Smooth muscle cell (in vitro differentiated cells): Measurements from ENCODE around the gene RASA3. TPM values are rescaled to one million over a fixed set of nuclear protein-coding genes. Genes with fewer than 3 reads are reported as not detected.

Experiments used
- DNase-seq: peaks from one replicate; lab custom pipeline; 2025; ENCODE audit not compliant: unreplicated experiment; lab: John Stamatoyannopoulos, UW
- H2AFZ ChIP-seq: fragments of 200-600 bp; sonication (generic); 2 replicates; pipeline ENCODE4 v1.6.0; 2016; ENCODE audit warnings: antibody characterized with exemption, low read depth, mild to moderate bottlenecking
- H3F3A ChIP-seq: fragments of 200-600 bp; sonication (generic); 2 replicates; pipeline ENCODE4 v1.6.0; 2017; ENCODE audit warnings: antibody characterized with exemption, low read depth
- H3K27ac ChIP-seq: fragments of 200-600 bp; sonication (generic); 2 replicates; pipeline ENCODE4 v1.5.1; 2016; ENCODE audit warnings: low read depth, mild to moderate bottlenecking
- H3K27me3 ChIP-seq: fragments of 200-600 bp; sonication (generic); 2 replicates; pipeline ENCODE4 v1.6.1; 2016; ENCODE audit warnings: low read depth, mild to moderate bottlenecking
- H3K36me3 ChIP-seq: fragments of 200-600 bp; sonication (generic); 2 replicates; pipeline ENCODE4 v1.5.1; 2016; ENCODE audit warnings: low read depth
- H3K4me1 ChIP-seq: fragments of 200-600 bp; sonication (generic); 2 replicates; pipeline ENCODE4 v1.5.1; 2016; ENCODE audit warnings: low read depth
- H3K4me2 ChIP-seq: fragments of 200-600 bp; sonication (generic); 2 replicates; pipeline ENCODE4 v1.6.0; 2016; ENCODE audit warnings: mild to moderate bottlenecking
- H3K4me3 ChIP-seq: fragments of 200-600 bp; sonication (generic); 2 replicates; pipeline ENCODE4 v1.5.1; 2016; ENCODE audit warnings: mild to moderate bottlenecking
- H3K79me2 ChIP-seq: fragments of 200-600 bp; sonication (generic); 2 replicates; pipeline ENCODE4 v1.6.0; 2016; ENCODE audit warnings: low read depth, mild to moderate bottlenecking
- H3K9ac ChIP-seq: fragments of 200-600 bp; sonication (generic); 2 replicates; pipeline ENCODE4 v1.6.0; 2016; ENCODE audit warnings: low read depth
- H3K9me3 ChIP-seq: fragments of 200-600 bp; sonication (generic); replicated peaks from 2 replicates; pipeline ENCODE4 v1.5.1; 2016; ENCODE audit warnings: low read depth
- H4K20me1 ChIP-seq: fragments of 200-600 bp; sonication (generic); 2 replicates; pipeline ENCODE4 v1.6.0; 2016; ENCODE audit warnings: low read depth
- CTCF ChIP-seq: fragments of 200-600 bp; sonication (generic); IDR thresholded peaks from 2 replicates; pipeline ENCODE4 v1.5.1; 2017; ENCODE audit warnings: borderline replicate concordance, mild to moderate bottlenecking, antibody characterized with exemption; ENCODE audit not compliant: insufficient read depth, poor library complexity, severe bottlenecking
- WGBS: methylation state at CpG from one replicate; pipeline ENCODE4 v1.1.7; 2016; ENCODE audit warnings: low lambda C conversion rate; 5-methylcytosine and 5-hydroxymethylcytosine counted together
- polyA plus RNA-seq: library from polyadenylated mRNA; unstranded; fragments of >200 nt; fragmentation: Nextera tagmentation; extraction: Ambion mirVana; gene quantifications from 2 replicates; pipeline ENCODE4 v1.2.1, GENCODE V29; 2016
- total RNA-seq: library from RNA; depleted of rRNA; stranded (reverse); fragments of >200 nt; gene quantifications from 2 replicates; pipeline ENCODE4 v1.2.3, GENCODE V29; 2014

Gene RASA3
- total and polyA plus RNA-seq, 2 experiments from 2014 or later = 21.3 to 26.8 TPM

GRCh38 chr13:114025714-114026431, 106.5 kb downstream of the RASA3 start:
- no peaks in the 10 kb centered on the region for H3K36me3 ChIP-seq
- H3K4me3 ChIP-seq = no peak overlapping the region
- no peaks in the 10 kb centered on the region for H3K9me3 ChIP-seq
- peaks cover 70% of the 10 kb centered on the region for H4K20me1 ChIP-seq
- no peaks in the 10 kb centered on the region for H3F3A ChIP-seq
- H3K4me2 ChIP-seq = peak overlapping the region; percentile 24
- no peak for TF ChIP-seq CTCF
- no peak overlapping the region for H2AFZ ChIP-seq
- DNase-seq = no peak
- H3K79me2 ChIP-seq = peaks cover 8% of the 10 kb centered on the region
- H3K4me1 ChIP-seq = peaks cover 15% of the 10 kb centered on the region
- H3K9ac ChIP-seq = peak overlapping the region; percentile 7
- WGBS = 58% methylated on average over 25 of the region's 25 CpGs
- H3K27me3 ChIP-seq = no peaks in the 10 kb centered on the region
- peak overlapping the region; percentile 21 for H3K27ac ChIP-seq

DNA sequence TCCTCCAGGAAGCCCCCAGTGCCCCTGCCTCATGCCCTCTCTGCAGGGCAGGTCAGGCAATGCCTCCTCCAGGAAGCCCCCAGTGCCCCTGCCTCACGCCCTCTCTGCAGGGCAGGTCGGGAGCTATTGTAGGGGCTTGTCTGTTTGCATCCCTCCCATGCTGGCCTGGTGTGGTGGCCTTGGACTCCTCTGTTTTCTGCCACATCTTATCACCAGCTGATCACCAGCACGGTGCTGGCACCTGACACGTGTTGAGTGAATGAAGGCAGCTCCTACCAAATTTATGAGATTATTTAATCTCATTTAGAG, 107.1 kb downstream of the RASA3 start:
- H3K27ac ChIP-seq = peak overlapping the region; percentile 21

DNA sequence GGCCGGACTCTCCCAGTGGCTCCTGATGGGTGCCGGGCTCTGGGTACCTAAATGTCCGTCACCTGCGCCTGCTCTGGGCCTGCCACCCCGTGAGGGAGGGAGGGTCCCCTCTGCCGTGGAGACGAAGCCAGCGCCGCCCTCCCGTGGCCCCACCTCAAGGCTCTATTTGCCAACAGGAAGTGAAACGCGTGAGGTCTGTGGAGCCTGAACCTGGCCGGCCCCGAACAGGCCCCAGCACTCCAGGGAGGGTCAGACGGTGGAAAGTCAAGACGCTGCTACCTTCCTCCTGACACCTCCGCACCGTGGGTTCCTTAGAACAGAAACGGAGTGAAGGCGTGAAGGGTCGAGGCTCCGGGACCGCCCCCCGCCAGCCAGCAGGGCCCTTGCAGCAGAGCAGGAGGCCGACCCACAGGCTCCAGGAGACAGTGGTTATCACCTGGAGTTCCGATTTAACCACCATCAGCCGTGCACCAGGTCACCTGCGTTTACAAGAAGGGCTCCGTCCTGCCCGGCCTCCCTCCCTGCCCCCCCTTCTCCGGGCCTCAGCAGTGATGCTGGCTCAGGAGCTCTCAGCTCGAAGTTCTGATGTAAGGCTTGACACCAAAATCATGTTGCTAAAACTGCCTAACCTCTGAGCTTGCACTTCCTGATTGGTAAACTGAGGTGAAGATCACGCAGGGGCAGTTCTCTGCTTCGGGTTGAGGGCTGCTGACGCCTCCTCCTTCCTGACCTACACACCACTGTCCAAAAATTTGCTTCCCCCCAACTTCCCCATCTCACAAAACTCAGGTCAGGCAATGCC, 107.6 kb downstream of the RASA3 start:
- H3K4me1 ChIP-seq = peaks cover 15% of the 10 kb centered on the region
- peak overlapping the region; percentile 7 for H3K9ac ChIP-seq

More for the DNA sequence above, 107.1 kb downstream of the RASA3 start:
- peak overlapping the region; percentile 24 for H3K4me2 ChIP-seq
- 63% methylated on average over 4 of the region's 4 CpGs for WGBS
- no peak for DNase-seq
- H3K27me3 ChIP-seq = no peaks in the 10 kb centered on the region
- peaks cover 15% of the 10 kb centered on the region for H3K4me1 ChIP-seq
- no peak for TF ChIP-seq CTCF
- no peaks in the 10 kb centered on the region for H3F3A ChIP-seq
- peak overlapping the region; percentile 7 for H3K9ac ChIP-seq
- H3K4me3 ChIP-seq = no peak overlapping the region
- no peaks in the 10 kb centered on the region for H3K36me3 ChIP-seq
- H4K20me1 ChIP-seq = peaks cover 65% of the 10 kb centered on the region
- no peaks in the 10 kb centered on the region for H3K9me3 ChIP-seq
- H3K79me2 ChIP-seq = peaks cover 8% of the 10 kb centered on the region
- H2AFZ ChIP-seq = no peak overlapping the region

More for the DNA sequence above, 107.6 kb downstream of the RASA3 start:
- H3K9me3 ChIP-seq = no peaks in the 10 kb centered on the region
- no peak for TF ChIP-seq CTCF
- H3K36me3 ChIP-seq = no peaks in the 10 kb centered on the region
- no peak overlapping the region for H3K27ac ChIP-seq
- H4K20me1 ChIP-seq = peaks cover 60% of the 10 kb centered on the region
- H3K27me3 ChIP-seq = no peaks in the 10 kb centered on the region
- DNase-seq = no peak
- H3F3A ChIP-seq = no peaks in the 10 kb centered on the region
- H3K4me2 ChIP-seq = no peak overlapping the region
- H3K4me3 ChIP-seq = no peak overlapping the region
- WGBS = 97% methylated on average over 35 of the region's 35 CpGs
- no peak overlapping the region for H2AFZ ChIP-seq
- peaks cover 8% of the 10 kb centered on the region for H3K79me2 ChIP-seq
